ENCODE results near the gene LRRC3.

LRRC3 gene

DNA sequence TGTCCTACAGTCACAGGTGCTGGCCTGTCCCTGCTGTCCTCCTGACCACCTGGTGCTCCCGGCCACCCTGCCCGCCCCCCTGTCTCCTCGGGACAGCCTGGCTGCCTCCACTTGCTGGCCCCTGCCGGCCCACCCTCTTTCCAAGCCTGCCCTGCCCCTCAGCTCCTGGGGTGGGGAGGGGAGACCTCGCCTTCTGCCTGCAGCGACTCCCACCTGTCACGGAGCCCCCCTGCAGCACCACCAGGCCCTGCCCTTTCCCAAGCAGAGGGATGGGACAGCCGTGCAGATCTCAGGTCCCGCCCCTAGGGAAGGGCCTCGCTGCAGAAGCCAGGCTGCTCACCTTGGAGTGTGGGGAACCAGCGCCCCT is 7.5 kb downstream of the LRRC3 start:
- no peak overlapping the region for H3K4me3 ChIP-seq (ENCODE audit: low read depth, low read length)
- in situ Hi-C loops (cut with HindIII; ENCODE audit: low sequenced_read_pairs): no loop called here
- TF ChIP-seq, protein P1, sequence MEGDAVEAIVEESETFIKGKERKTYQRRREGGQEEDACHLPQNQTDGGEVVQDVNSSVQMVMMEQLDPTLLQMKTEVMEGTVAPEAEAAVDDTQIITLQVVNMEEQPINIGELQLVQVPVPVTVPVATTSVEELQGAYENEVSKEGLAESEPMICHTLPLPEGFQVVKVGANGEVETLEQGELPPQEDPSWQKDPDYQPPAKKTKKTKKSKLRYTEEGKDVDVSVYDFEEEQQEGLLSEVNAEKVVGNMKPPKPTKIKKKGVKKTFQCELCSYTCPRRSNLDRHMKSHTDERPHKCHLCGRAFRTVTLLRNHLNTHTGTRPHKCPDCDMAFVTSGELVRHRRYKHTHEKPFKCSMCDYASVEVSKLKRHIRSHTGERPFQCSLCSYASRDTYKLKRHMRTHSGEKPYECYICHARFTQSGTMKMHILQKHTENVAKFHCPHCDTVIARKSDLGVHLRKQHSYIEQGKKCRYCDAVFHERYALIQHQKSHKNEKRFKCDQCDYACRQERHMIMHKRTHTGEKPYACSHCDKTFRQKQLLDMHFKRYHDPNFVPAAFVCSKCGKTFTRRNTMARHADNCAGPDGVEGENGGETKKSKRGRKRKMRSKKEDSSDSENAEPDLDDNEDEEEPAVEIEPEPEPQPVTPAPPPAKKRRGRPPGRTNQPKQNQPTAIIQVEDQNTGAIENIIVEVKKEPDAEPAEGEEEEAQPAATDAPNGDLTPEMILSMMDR (IDR thresholded peaks at IDR 0.05; ENCODE audit: low read depth, low read length): no peak
- DNase-seq (ENCODE audit: low read depth, low spot score): no peak

DNA sequence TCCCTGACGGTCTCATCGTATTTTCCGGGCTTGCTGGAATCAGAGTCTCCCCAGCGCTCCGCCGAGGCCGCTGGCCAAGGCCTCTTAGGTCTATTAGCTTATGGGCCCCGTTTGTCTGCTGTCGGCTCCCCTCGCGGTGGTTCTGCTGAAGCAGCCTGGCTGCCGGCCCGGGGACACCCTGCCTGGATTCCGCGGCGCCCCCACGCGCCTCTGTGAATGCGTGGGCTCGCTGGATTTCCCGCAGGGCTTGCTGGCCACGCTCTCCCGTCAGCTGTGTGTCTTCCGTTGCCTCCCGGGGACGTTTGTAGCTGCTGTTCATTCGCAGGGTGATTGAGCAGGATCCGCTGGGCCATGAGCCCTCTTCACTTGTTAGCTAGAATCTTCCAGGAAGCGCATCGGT is 8.4 kb downstream of the LRRC3 start:
- TF ChIP-seq, protein P1 (IDR thresholded peaks at IDR 0.05; ENCODE audit: low read depth, low read length): no peak
- in situ Hi-C loops (cut with HindIII; ENCODE audit: low sequenced_read_pairs): no loop called here
- no peak overlapping the region for H3K4me3 ChIP-seq (ENCODE audit: low read depth, low read length)
- DNase-seq (ENCODE audit: low read depth, low spot score): no peak

DNA sequence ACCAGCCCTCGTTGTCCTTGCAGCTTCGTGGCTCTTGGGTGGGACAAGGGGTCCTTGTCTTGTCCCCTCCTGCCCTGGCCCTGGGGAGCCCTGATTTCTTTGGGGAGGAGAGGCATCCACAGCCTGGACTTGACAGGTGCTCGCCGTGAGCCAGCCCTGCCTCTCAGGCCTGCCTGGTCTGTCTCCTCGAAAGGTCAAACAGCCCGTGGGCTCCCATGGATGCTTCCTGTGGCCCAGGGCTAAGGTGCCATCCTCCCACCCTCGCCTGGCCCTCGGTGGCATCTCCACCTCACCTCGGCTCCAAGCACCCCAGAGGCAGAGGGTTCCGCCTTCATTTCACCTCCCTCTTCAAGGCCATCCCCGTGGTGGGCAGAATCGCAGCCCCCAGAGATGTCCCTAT is 9.0 kb downstream of the LRRC3 start:
- no peak for DNase-seq (ENCODE audit: low read depth, low spot score)
- H3K4me3 ChIP-seq (ENCODE audit: low read depth, low read length): no peak overlapping the region
- TF ChIP-seq, protein P1 (IDR thresholded peaks at IDR 0.05; ENCODE audit: low read depth, low read length): no peak
- in situ Hi-C loops (cut with HindIII; ENCODE audit: low sequenced_read_pairs): no loop called here

DNA sequence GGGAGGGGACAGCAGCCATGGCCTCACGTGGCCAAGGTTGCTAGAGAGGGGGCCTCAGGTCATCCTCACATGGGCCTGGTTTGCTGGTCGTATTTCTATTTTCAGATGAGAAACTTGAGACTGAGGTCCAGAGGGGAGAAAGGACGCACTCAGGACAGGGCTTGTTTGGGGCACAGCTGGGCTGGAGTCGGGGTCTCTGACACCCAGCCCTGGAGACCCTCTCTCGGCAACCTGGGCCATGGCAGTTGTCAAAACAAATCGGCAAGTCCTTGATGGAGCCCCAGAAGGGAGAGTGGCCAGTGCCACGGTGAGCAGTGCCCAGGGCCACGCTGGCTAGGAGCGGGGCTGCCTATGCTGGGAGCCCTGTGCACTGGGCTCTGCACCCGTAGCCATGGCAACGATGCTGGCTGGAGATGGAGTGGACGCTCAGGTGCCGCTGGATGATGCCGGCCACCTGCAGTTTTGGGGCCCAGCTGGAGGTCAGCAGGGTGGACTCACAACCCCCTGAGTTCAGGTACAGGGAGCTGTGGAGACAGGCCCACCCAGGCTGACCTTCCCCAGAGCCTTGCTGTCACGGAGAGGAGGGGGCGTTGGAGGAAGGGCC is 11.1 kb downstream of the LRRC3 start:
- H3K4me3 ChIP-seq (ENCODE audit: low read depth, low read length): no peak overlapping the region
- no peak for DNase-seq (ENCODE audit: low read depth, low spot score)
- in situ Hi-C loops (cut with HindIII; ENCODE audit: low sequenced_read_pairs): no loop called here

DNA sequence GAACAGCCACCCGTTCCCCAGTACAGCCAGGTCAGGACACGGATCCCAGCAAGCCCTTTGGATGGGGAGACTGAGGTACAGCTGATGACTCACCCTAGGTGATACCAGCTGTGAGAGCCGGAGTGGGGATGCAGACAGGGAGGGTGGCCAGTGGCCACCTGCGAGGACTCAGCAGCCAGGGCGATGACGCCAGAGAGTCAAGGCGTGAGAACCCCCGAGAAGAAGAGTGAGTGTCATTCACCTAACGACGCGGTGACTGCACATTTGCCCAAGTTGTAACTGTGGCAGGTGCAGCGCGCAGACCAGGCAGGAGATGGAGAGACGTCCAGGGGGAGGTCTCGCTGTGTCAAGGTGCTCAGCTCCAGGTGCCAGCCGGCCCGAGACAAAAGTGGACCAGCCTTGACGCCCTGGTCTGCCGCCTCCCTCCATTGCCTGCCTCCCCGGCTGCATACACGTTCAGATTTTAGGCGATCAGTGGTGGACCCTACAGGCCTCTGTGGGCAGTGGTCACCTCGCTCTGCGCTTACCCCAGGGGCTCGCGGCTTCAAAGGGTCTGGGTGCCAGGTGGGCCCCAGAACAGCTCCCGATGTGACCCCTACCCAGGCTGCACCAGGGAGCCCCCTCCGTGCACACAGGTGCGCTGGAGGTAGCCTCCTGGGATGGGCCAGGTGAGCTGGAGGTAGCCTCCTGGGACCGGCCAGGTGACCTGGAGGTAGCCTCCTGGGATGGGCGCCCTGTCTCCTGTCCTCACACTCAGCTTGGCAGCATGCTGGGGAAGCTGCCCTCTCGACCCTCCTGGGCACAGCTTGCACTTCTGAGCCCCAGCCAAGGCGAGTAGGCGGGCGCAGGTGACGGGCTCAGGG is 11.9 kb downstream of the LRRC3 start:
- no peak for DNase-seq (ENCODE audit: low read depth, low spot score)
- H3K4me3 ChIP-seq (ENCODE audit: low read depth, low read length): no peak overlapping the region
- in situ Hi-C loops (cut with HindIII; ENCODE audit: low sequenced_read_pairs): no loop called here
- TF ChIP-seq, protein P1 (IDR thresholded peaks at IDR 0.05; ENCODE audit: low read depth, low read length): no peak

More for the DNA sequence above, 11.1 kb downstream of the LRRC3 start:
- TF ChIP-seq, protein P1 (IDR thresholded peaks at IDR 0.05; ENCODE audit: low read depth, low read length): no peak

DNA sequence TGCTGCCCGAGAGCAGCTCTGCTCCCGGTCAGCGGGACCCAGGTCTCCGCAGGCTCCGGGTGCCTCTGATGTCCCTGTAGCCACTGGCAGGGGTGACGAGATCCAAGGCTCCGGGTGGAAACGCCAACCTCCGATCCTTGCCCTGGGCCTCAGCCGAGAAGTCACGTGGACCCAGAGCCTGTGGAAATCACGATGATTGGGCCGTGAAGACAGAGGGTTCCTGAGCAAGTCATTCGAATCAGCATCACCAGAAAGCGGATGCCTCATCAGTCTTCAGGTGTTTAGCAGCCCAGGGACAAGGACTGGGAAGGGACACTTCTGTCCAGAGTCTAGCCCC is 12.5 kb downstream of the LRRC3 start:
- in situ Hi-C loops (cut with HindIII; ENCODE audit: low sequenced_read_pairs): no loop called here
- TF ChIP-seq, protein P1 (IDR thresholded peaks at IDR 0.05; ENCODE audit: low read depth, low read length): no peak
- DNase-seq (ENCODE audit: low read depth, low spot score): no peak
- no peak overlapping the region for H3K4me3 ChIP-seq (ENCODE audit: low read depth, low read length)
